RWPE1 (cell line): ENCODE measurements around the gene PRKCZ.

Experiments
- CTCF ChIA-PET: fragments of 350-600 bp; sonication (Branson Sonifier 250); formaldehyde crosslinking; extraction: SDS; loops from one replicate; lab custom pipeline; 2021; lab: Yijun Ruan, JAX
- POLR2A ChIA-PET: fragments of 400-600 bp; formaldehyde crosslinking; extraction: SDS; loops from one replicate; lab custom pipeline; 2020; ENCODE audit warnings: antibody characterized with exemption; ENCODE audit not compliant: low non-redundant PET; lab: Yijun Ruan, JAX
- DNase-seq: peaks from one replicate; pipeline ENCODE4 v3.0.0; 2012; ENCODE audit warnings: low spot score
- H3K27ac ChIP-seq: fragments of 450-650 bp; 2 replicates; pipeline ENCODE4 v1.5.1; 2017
- CTCF ChIP-seq: fragments of 450-650 bp; conservative IDR thresholded peaks from 2 replicates; pipeline ENCODE4 v1.5.1; 2017; ENCODE audit warnings: low read depth, mild to moderate bottlenecking

PRKCZ gene

GRCh38 chr1:2052756-2053155 lies 2.5 kb downstream of the PRKCZ start:
- TF ChIP-seq CTCF: no peak
- H3K27ac ChIP-seq: peak overlapping the region; percentile 31
- DNase-seq: no peak
- POLR2A ChIA-PET: no interaction called here
- CTCF ChIA-PET: no interaction called here

GRCh38 chr1:2053217-2053616 lies 3.0 kb downstream of the PRKCZ start:
- no peak for TF ChIP-seq CTCF
- CTCF ChIA-PET: no interaction called here
- peak overlapping the region; percentile 31 for H3K27ac ChIP-seq
- POLR2A ChIA-PET: no interaction called here
- DNase-seq: no peak

- TF ChIP-seq CTCF: no peak
- POLR2A ChIA-PET: no interaction called here
- H3K27ac ChIP-seq: peak overlapping the region; percentile 31
- DNase-seq: no peak
- CTCF ChIA-PET: no interaction called here
Observed at GRCh38 chr1:2053784-2054376, 3.7 kb downstream of the PRKCZ start.

- ChIA-PET CTCF (no interaction called here), POLR2A (no interaction called here)
- no peak for TF ChIP-seq CTCF
- DNase-seq: no peak
- peak overlapping the region; percentile 31; the same call in 1 of the 2 replicates for H3K27ac ChIP-seq
Observed at GRCh38 chr1:2054560-2054959, 4.3 kb downstream of the PRKCZ start.

- no peak for TF ChIP-seq CTCF
- ChIA-PET POLR2A (no interaction called here), CTCF (interaction anchor here (0.5 to 1.7 kb wide), 5 partner anchors 13 to 428 kb away, joined by 3 to 5 read pairs (median 4); no protein-coding TSS in a partner anchor)
- H3K27ac ChIP-seq: no peak overlapping the region
- DNase-seq: no peak
Observed at GRCh38 chr1:2055911-2056575, 5.8 kb downstream of the PRKCZ start.

GRCh38 chr1:2056955-2057590 lies 6.9 kb downstream of the PRKCZ start:
- DNase-seq: no peak
- TF ChIP-seq CTCF: no peak
- ChIA-PET POLR2A (no interaction called here), CTCF (interaction anchor here (0.5 to 1.7 kb wide), 4 partner anchors 12 to 132 kb away, joined by 3 to 6 read pairs (median 5); no protein-coding TSS in a partner anchor)
- no peak overlapping the region for H3K27ac ChIP-seq
